ENCODE measurements around the gene NEURL2. TPM values are rescaled to one million over a fixed set of nuclear protein-coding genes. Genes with fewer than 3 reads are reported as not detected.

The NEURL2 gene
- total and polyA plus RNA-seq, 2 experiments from 2014 or later = 4.6 to 10.9 TPM

DNA sequence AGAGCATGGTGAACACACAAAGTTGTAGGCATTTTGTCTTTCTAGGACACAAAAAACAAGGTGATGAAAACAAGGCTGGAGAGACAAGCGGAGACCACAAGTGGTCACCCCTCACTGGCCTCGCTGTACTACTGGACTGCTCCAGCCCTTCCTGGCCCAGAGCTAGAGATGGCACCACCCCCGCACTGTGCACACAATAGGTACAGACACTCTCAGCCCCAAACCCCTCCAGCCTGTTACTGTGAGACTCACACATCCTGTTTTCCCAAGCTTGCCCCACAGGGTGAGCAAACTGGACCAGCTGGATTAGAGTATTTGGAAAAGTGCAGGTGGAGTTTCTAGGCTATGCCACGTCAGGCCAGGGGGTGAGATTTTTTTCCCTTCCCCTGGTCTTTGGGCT, 18.4 kb downstream of the NEURL2 start (continued):
- TF ChIP-seq ZNF462 (CRISPR knock-in tag; IDR thresholded peaks at IDR 0.05) (no peak), CTCF (conservative IDR thresholded peaks at IDR 0.05; ENCODE audit: low read depth in 2 of 2) (no peak), JUNB (IDR thresholded peaks at IDR 0.05; ENCODE audit: unreplicated experiment) (no peak), EZH2 (IDR thresholded peaks at IDR 0.05; ENCODE audit: low read depth, unreplicated experiment) (no peak)

DNA sequence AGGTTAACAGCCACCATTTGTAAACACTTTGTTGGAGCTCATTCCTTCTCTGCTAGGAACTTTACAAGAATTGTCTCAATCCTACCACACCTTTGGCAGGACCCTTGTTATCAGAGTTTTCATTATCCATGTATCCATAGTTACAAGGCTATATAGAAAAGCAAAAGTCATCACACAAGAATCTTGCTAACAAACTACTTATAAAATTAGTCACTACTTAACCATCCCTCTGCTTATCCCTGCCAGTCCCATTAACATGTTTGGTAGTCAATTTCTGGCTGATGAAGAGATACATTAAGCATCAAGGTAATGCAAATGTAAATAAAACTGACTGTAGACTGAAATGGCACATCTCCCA, 23.2 kb downstream of the NEURL2 start:
- H3K36me3 Mint-ChIP-seq (ENCODE audit: low read depth) = no peaks in the 10 kb centered on the region
- DNase-seq (ENCODE audit: low spot score) (no peak), ATAC-seq (no peak)
- no peak overlapping the region for H3K4me3 Mint-ChIP-seq
- H3K9me3 Mint-ChIP-seq = no peaks in the 10 kb centered on the region
- Histone ChIP-seq H4K20me1 (replicated peaks; ENCODE audit: insufficient read depth) (no peaks in the 10 kb centered on the region), H3K27me3 (ENCODE audit: insufficient read depth) (no peaks in the 10 kb centered on the region), H3K4me2 (no peak overlapping the region), H3F3A (replicated peaks; ENCODE audit: low read depth) (0 out of 2 replicates have a peak, but pooled peaks cover 6% of the 10 kb centered on the region), H3K4me3 (no peak overlapping the region), H3K79me2 (replicated peaks; ENCODE audit: insufficient read depth) (no peaks in the 10 kb centered on the region), H3K36me3 (ENCODE audit: insufficient read depth) (no peaks in the 10 kb centered on the region), H3K9me2 (ENCODE audit: insufficient read depth) (no peaks in the 10 kb centered on the region), H2AFZ (no peak overlapping the region), H3K4me1 (ENCODE audit: insufficient read depth) (no peaks in the 10 kb centered on the region), H3K27ac (ENCODE audit: low read depth) (no peak overlapping the region)
- no peak overlapping the region for H3K27ac Mint-ChIP-seq
- H3K4me1 Mint-ChIP-seq = no peaks in the 10 kb centered on the region
- H3K27me3 Mint-ChIP-seq (ENCODE audit: insufficient read depth, low read depth, poor library complexity) = no peaks in the 10 kb centered on the region
- TF ChIP-seq NANOG (IDR thresholded peaks at IDR 0.05; ENCODE audit: borderline replicate concordance) (no peak), ZNF114 (CRISPR knock-in tag; IDR thresholded peaks at IDR 0.05) (no peak)
- TF ChIP-seq, protein P1, sequence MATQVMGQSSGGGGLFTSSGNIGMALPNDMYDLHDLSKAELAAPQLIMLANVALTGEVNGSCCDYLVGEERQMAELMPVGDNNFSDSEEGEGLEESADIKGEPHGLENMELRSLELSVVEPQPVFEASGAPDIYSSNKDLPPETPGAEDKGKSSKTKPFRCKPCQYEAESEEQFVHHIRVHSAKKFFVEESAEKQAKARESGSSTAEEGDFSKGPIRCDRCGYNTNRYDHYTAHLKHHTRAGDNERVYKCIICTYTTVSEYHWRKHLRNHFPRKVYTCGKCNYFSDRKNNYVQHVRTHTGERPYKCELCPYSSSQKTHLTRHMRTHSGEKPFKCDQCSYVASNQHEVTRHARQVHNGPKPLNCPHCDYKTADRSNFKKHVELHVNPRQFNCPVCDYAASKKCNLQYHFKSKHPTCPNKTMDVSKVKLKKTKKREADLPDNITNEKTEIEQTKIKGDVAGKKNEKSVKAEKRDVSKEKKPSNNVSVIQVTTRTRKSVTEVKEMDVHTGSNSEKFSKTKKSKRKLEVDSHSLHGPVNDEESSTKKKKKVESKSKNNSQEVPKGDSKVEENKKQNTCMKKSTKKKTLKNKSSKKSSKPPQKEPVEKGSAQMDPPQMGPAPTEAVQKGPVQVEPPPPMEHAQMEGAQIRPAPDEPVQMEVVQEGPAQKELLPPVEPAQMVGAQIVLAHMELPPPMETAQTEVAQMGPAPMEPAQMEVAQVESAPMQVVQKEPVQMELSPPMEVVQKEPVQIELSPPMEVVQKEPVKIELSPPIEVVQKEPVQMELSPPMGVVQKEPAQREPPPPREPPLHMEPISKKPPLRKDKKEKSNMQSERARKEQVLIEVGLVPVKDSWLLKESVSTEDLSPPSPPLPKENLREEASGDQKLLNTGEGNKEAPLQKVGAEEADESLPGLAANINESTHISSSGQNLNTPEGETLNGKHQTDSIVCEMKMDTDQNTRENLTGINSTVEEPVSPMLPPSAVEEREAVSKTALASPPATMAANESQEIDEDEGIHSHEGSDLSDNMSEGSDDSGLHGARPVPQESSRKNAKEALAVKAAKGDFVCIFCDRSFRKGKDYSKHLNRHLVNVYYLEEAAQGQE (IDR thresholded peaks at IDR 0.05; ENCODE audit: unreplicated experiment) = no peak

Data from GM23338 (cell line).